Measurements from ENCODE around the gene HNF4A.

HNF4A gene

GRCh38 chr20:44412402-44413144, 57.1 kb downstream of the HNF4A start:
- H3K27ac ChIP-seq (ENCODE audit: low read depth, low read length) = no peak overlapping the region
- DNase-seq = no peak
- no peaks in the 10 kb centered on the region for H3K4me1 ChIP-seq (ENCODE audit: control insufficient read depth, low read depth, low read length)
- no peak overlapping the region for H3K56ac ChIP-seq (ENCODE audit: low read length)
- no peak overlapping the region for H3K9ac ChIP-seq (ENCODE audit: low read length)
- no peak overlapping the region for H3K18ac ChIP-seq (ENCODE audit: low read length)
- H3K4ac ChIP-seq (ENCODE audit: low read depth, low read length) = no peak overlapping the region
- no peaks in the 10 kb centered on the region for H3K79me2 ChIP-seq (ENCODE audit: control insufficient read depth, insufficient read depth, low read length)
- no peak overlapping the region for H3K23ac ChIP-seq (ENCODE audit: low read length)
- H2BK15ac ChIP-seq (replicated peaks; ENCODE audit: low read depth) = no peak overlapping the region
- no peak overlapping the region for H3K4me3 ChIP-seq (ENCODE audit: low read length)
- H2BK5ac ChIP-seq (ENCODE audit: low read length) = no peak overlapping the region
- no peaks in the 10 kb centered on the region for H3K27me3 ChIP-seq (ENCODE audit: insufficient read depth, low read length, poor library complexity)
- WGBS (ENCODE audit: extremely low coverage, insufficient coverage, low lambda C conversion rate) = no CpG with 5 or more reads among the region's 24 CpGs
- no peak overlapping the region for H2AK5ac ChIP-seq (ENCODE audit: low read length)
- H4K5ac ChIP-seq (ENCODE audit: low read length) = no peak overlapping the region
- no peak overlapping the region for H3K4me2 ChIP-seq (ENCODE audit: low read length)
- H2BK120ac ChIP-seq (ENCODE audit: low read depth, low read length) = no peak overlapping the region
- no peak overlapping the region for H4K8ac ChIP-seq (ENCODE audit: low read depth, low read length)
- H3K36me3 ChIP-seq (ENCODE audit: control insufficient read depth, insufficient read depth, low read length) = no peaks in the 10 kb centered on the region
- no peaks in the 10 kb centered on the region for H3K79me1 ChIP-seq (ENCODE audit: low read length)

- no peaks in the 10 kb centered on the region for H3K36me3 ChIP-seq (ENCODE audit: control insufficient read depth, insufficient read depth, low read length)
- H3K18ac ChIP-seq (ENCODE audit: low read length) = no peak overlapping the region
- H3K4me3 ChIP-seq (ENCODE audit: low read length) = no peak overlapping the region
- H3K79me1 ChIP-seq (ENCODE audit: low read length) = no peaks in the 10 kb centered on the region
- H2BK5ac ChIP-seq (ENCODE audit: low read length) = no peak overlapping the region
- no CpG with 5 or more reads among the region's 14 CpGs for WGBS (ENCODE audit: extremely low coverage, insufficient coverage, low lambda C conversion rate)
- H3K4ac ChIP-seq (ENCODE audit: low read depth, low read length) = no peak overlapping the region
- H4K5ac ChIP-seq (ENCODE audit: low read length) = no peak overlapping the region
- H3K9ac ChIP-seq (ENCODE audit: low read length) = no peak overlapping the region
- no peak overlapping the region for H2BK120ac ChIP-seq (ENCODE audit: low read depth, low read length)
- no peak overlapping the region for H3K4me2 ChIP-seq (ENCODE audit: low read length)
- no peak overlapping the region for H2AK5ac ChIP-seq (ENCODE audit: low read length)
- H3K4me1 ChIP-seq (ENCODE audit: control insufficient read depth, low read depth, low read length) = no peaks in the 10 kb centered on the region
- H4K8ac ChIP-seq (ENCODE audit: low read depth, low read length) = no peak overlapping the region
- peak overlapping the region; percentile 12 for H3K23ac ChIP-seq (ENCODE audit: low read length)
- H3K79me2 ChIP-seq (ENCODE audit: control insufficient read depth, insufficient read depth, low read length) = no peaks in the 10 kb centered on the region
- H3K56ac ChIP-seq (ENCODE audit: low read length) = no peak overlapping the region
- no peaks in the 10 kb centered on the region for H3K27me3 ChIP-seq (ENCODE audit: insufficient read depth, low read length, poor library complexity)
- no peak overlapping the region for H2BK15ac ChIP-seq (replicated peaks; ENCODE audit: low read depth)
- no peak overlapping the region for H3K27ac ChIP-seq (ENCODE audit: low read depth, low read length)
- DNase-seq = no peak
Measured at GRCh38 chr20:44413575-44414345, 58.3 kb downstream of the HNF4A start.

- no peak overlapping the region for H3K56ac ChIP-seq (ENCODE audit: low read length)
- H3K79me1 ChIP-seq (ENCODE audit: low read length) = no peaks in the 10 kb centered on the region
Measured at GRCh38 chr20:44414346-44414714, 58.8 kb downstream of the HNF4A start.

GRCh38 chr20:44414808-44415207, 59.3 kb downstream of the HNF4A start:
- H2BK5ac ChIP-seq (ENCODE audit: low read length) = no peak overlapping the region
- H3K23ac ChIP-seq (ENCODE audit: low read length) = no peak overlapping the region
- H3K79me1 ChIP-seq (ENCODE audit: low read length) = no peaks in the 10 kb centered on the region
- no peak overlapping the region for H2BK15ac ChIP-seq (replicated peaks; ENCODE audit: low read depth)
- H3K27ac ChIP-seq (ENCODE audit: low read depth, low read length) = no peak overlapping the region
- no peak overlapping the region for H3K4me2 ChIP-seq (ENCODE audit: low read length)
- no peak overlapping the region for H3K4ac ChIP-seq (ENCODE audit: low read depth, low read length)
- H3K79me2 ChIP-seq (ENCODE audit: control insufficient read depth, insufficient read depth, low read length) = no peaks in the 10 kb centered on the region
- no peak overlapping the region for H4K8ac ChIP-seq (ENCODE audit: low read depth, low read length)
- H2AK5ac ChIP-seq (ENCODE audit: low read length) = no peak overlapping the region
- no peaks in the 10 kb centered on the region for H3K36me3 ChIP-seq (ENCODE audit: control insufficient read depth, insufficient read depth, low read length)
- no peaks in the 10 kb centered on the region for H3K27me3 ChIP-seq (ENCODE audit: insufficient read depth, low read length, poor library complexity)
- H3K56ac ChIP-seq (ENCODE audit: low read length) = no peak overlapping the region
- no peak overlapping the region for H3K4me3 ChIP-seq (ENCODE audit: low read length)
- no peak overlapping the region for H4K5ac ChIP-seq (ENCODE audit: low read length)
- no peak overlapping the region for H3K9ac ChIP-seq (ENCODE audit: low read length)
- no peak overlapping the region for H2BK120ac ChIP-seq (ENCODE audit: low read depth, low read length)
- no peaks in the 10 kb centered on the region for H3K4me1 ChIP-seq (ENCODE audit: control insufficient read depth, low read depth, low read length)
- no peak for DNase-seq
- H3K18ac ChIP-seq (ENCODE audit: low read length) = no peak overlapping the region

More at GRCh38 chr20:44414346-44414714, 58.8 kb downstream of the HNF4A start:
- WGBS (ENCODE audit: extremely low coverage, insufficient coverage, low lambda C conversion rate) = no CpG with 5 or more reads among the region's 16 CpGs
- no peak overlapping the region for H3K23ac ChIP-seq (ENCODE audit: low read length)
- no peaks in the 10 kb centered on the region for H3K27me3 ChIP-seq (ENCODE audit: insufficient read depth, low read length, poor library complexity)
- no peak overlapping the region for H3K27ac ChIP-seq (ENCODE audit: low read depth, low read length)
- no peaks in the 10 kb centered on the region for H3K79me2 ChIP-seq (ENCODE audit: control insufficient read depth, insufficient read depth, low read length)
- no peak overlapping the region for H3K4me2 ChIP-seq (ENCODE audit: low read length)
- H2BK120ac ChIP-seq (ENCODE audit: low read depth, low read length) = no peak overlapping the region
- no peak overlapping the region for H3K9ac ChIP-seq (ENCODE audit: low read length)
- H3K4me1 ChIP-seq (ENCODE audit: control insufficient read depth, low read depth, low read length) = no peaks in the 10 kb centered on the region
- H4K8ac ChIP-seq (ENCODE audit: low read depth, low read length) = no peak overlapping the region
- DNase-seq = no peak
- H4K5ac ChIP-seq (ENCODE audit: low read length) = no peak overlapping the region
- H3K36me3 ChIP-seq (ENCODE audit: control insufficient read depth, insufficient read depth, low read length) = no peaks in the 10 kb centered on the region
- H3K4me3 ChIP-seq (ENCODE audit: low read length) = no peak overlapping the region
- no peak overlapping the region for H3K4ac ChIP-seq (ENCODE audit: low read depth, low read length)
- H2BK15ac ChIP-seq (replicated peaks; ENCODE audit: low read depth) = no peak overlapping the region
- H3K18ac ChIP-seq (ENCODE audit: low read length) = no peak overlapping the region
- no peak overlapping the region for H2AK5ac ChIP-seq (ENCODE audit: low read length)
- H2BK5ac ChIP-seq (ENCODE audit: low read length) = no peak overlapping the region

- no peak overlapping the region for H3K56ac ChIP-seq (ENCODE audit: low read length)
- no peaks in the 10 kb centered on the region for H3K4me1 ChIP-seq (ENCODE audit: control insufficient read depth, low read depth, low read length)
- H2AK5ac ChIP-seq (ENCODE audit: low read length) = no peak overlapping the region
- no peak overlapping the region for H2BK15ac ChIP-seq (replicated peaks; ENCODE audit: low read depth)
- H3K4ac ChIP-seq (ENCODE audit: low read depth, low read length) = no peak overlapping the region
- no peak overlapping the region for H3K4me3 ChIP-seq (ENCODE audit: low read length)
- H3K27ac ChIP-seq (ENCODE audit: low read depth, low read length) = no peak overlapping the region
- H2BK5ac ChIP-seq (ENCODE audit: low read length) = no peak overlapping the region
- no CpG with 5 or more reads among the region's 13 CpGs for WGBS (ENCODE audit: extremely low coverage, insufficient coverage, low lambda C conversion rate)
- no peak for DNase-seq
- no peak overlapping the region for H3K9ac ChIP-seq (ENCODE audit: low read length)
- H3K79me1 ChIP-seq (ENCODE audit: low read length) = no peaks in the 10 kb centered on the region
- H2BK120ac ChIP-seq (ENCODE audit: low read depth, low read length) = no peak overlapping the region
- no peaks in the 10 kb centered on the region for H3K27me3 ChIP-seq (ENCODE audit: insufficient read depth, low read length, poor library complexity)
- no peaks in the 10 kb centered on the region for H3K79me2 ChIP-seq (ENCODE audit: control insufficient read depth, insufficient read depth, low read length)
- H3K18ac ChIP-seq (ENCODE audit: low read length) = no peak overlapping the region
- H4K8ac ChIP-seq (ENCODE audit: low read depth, low read length) = no peak overlapping the region
- H3K23ac ChIP-seq (ENCODE audit: low read length) = no peak overlapping the region
- no peak overlapping the region for H4K5ac ChIP-seq (ENCODE audit: low read length)
- no peak overlapping the region for H3K4me2 ChIP-seq (ENCODE audit: low read length)
- no peaks in the 10 kb centered on the region for H3K36me3 ChIP-seq (ENCODE audit: control insufficient read depth, insufficient read depth, low read length)
Measured at GRCh38 chr20:44415833-44416715, 60.6 kb downstream of the HNF4A start.
